ENCODE results near the gene C1orf167.
"Not testable (repeated sequence)": the region's sequence is repeated elsewhere in the genome, so short reads cannot be mapped to it uniquely, and the experiment has no call there.

The C1orf167 gene

DNA sequence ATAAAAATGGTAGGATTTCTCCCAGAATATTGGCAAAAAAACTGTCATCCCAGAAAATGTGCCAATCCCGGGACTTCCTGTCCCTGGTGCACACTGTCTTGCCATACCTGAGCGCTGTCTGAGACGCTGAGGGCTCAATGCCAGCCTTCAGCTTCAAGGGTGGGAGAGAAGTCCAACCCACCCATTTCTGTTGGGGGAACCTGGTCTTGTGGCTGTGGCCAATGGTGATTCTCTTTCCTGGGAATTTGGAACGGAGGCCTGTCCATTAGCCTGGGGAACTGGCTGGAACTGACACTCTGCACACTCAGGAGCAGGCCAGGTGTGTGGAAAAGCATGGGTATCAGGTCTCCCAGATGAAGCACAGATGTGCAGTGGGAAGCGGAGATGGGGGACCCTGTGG lies 37.1 kb downstream of the C1orf167 start:
- Histone ChIP-seq H3K27me3 (ENCODE audit: control insufficient read depth in 1 of 2, insufficient read depth in 2 of 2, low read length in 2 of 2) (no peaks in the 10 kb centered on the region), H3K4me3 (ENCODE audit: low read depth in 1 of 2, low read length in 2 of 2) (no peak overlapping the region), H3K9ac (ENCODE audit: low read length) (no peak overlapping the region), H3K9me3 (ENCODE audit: low read length) (no peaks in the 10 kb centered on the region), H3K4me1 (ENCODE audit: insufficient read depth, low read length) (peaks cover 17% of the 10 kb centered on the region), H3K36me3 (ENCODE audit: insufficient read depth, low read length) (peaks cover 53% of the 10 kb centered on the region), H3K27ac (ENCODE audit: low read depth, low read length) (no peak overlapping the region)

DNA sequence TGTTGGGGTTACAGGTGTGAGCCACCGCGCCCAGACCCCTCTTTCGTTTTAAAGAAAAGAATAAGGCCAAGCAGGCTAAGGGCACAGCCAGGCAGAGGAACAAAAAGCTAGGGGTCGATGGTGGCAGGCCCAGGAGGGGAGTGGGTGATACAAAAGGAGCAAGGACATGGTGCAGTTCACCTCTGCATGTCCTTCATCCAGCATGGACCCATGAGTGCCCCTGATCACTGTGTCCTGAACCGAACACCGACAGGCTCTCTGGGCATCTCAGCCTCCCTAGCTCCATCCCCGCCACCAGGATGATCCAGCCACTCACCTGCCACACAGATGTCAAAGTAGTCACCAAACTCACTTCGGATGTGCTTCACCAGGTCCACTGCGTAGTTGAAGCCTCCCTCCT lies 37.9 kb downstream of the C1orf167 start:
- Histone ChIP-seq H3K27me3 (ENCODE audit: control insufficient read depth in 1 of 2, insufficient read depth in 2 of 2, low read length in 2 of 2) (no peaks in the 10 kb centered on the region), H3K4me3 (ENCODE audit: low read depth in 1 of 2, low read length in 2 of 2) (no peak overlapping the region), H3K9me3 (ENCODE audit: low read length) (no peaks in the 10 kb centered on the region), H3K4me1 (ENCODE audit: insufficient read depth, low read length) (peaks cover 25% of the 10 kb centered on the region), H3K27ac (ENCODE audit: low read depth, low read length) (no peak overlapping the region), H3K36me3 (ENCODE audit: insufficient read depth, low read length) (peaks cover 46% of the 10 kb centered on the region), H3K9ac (ENCODE audit: low read length) (no peak overlapping the region)

DNA sequence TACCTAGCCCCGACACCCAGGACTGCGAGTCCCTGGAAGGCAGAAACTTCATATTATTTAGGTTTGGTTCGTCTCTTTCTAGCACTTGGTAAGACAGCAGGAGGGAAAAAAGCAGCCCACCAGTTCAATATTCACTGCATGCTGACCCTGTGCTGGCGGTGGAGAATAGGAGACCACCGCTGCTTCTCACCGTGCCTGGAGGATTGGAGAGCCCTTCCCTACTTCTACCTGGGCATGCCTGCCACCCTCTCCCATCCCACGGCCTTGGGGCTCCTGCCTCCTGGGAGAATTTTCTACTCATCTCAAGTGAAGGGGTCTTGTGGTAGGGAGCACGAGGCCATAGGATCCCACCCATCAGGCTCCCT lies 38.4 kb downstream of the C1orf167 start:
- Histone ChIP-seq H3K4me3 (ENCODE audit: low read depth in 1 of 2, low read length in 2 of 2) (no peak overlapping the region), H3K9ac (ENCODE audit: low read length) (no peak overlapping the region), H3K27me3 (ENCODE audit: control insufficient read depth in 1 of 2, insufficient read depth in 2 of 2, low read length in 2 of 2) (no peaks in the 10 kb centered on the region), H3K9me3 (ENCODE audit: low read length) (no peaks in the 10 kb centered on the region), H3K36me3 (ENCODE audit: insufficient read depth, low read length) (peaks cover 41% of the 10 kb centered on the region), H3K4me1 (ENCODE audit: insufficient read depth, low read length) (peaks cover 28% of the 10 kb centered on the region), H3K27ac (ENCODE audit: low read depth, low read length) (no peak overlapping the region)

DNA sequence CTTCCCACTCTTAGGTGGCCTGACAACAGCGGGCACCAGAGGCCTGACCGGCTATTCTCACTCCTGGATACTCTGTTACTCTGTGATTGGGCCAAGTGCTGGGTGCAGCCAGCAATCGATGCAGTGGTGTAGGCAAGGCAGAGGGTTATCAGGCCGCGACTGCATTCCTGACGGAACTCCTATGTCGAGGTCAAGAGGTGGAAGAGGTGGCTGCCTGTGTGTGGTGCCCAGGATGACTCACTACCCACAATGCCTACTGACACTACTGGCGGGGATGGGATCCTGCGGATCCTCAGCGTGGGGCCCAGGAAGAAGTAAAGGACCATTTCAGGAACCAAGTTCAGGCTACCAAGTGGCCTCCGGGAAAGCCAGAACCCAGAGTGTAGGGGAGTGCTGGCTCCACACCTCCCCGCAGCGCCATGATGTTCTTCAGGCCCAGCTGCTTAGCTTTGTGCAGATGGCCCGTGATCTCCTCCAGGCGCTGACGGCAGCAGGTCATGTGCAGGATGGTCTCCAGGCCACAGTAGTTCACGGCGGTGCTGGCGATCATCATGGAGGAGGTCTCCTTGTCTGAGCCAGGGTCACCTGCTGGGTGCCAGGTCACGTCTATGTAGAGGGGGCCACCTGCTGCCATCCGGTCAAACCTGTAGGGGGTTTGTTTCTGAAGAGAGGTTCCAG lies 38.9 kb downstream of the C1orf167 start:
- Histone ChIP-seq H3K9ac (ENCODE audit: low read length) (no peak overlapping the region), H3K4me1 (ENCODE audit: insufficient read depth, low read length) (peaks cover 28% of the 10 kb centered on the region), H3K36me3 (ENCODE audit: insufficient read depth, low read length) (peaks cover 36% of the 10 kb centered on the region), H3K9me3 (ENCODE audit: low read length) (no peaks in the 10 kb centered on the region), H3K4me3 (ENCODE audit: low read depth in 1 of 2, low read length in 2 of 2) (no peak overlapping the region), H3K27me3 (ENCODE audit: control insufficient read depth in 1 of 2, insufficient read depth in 2 of 2, low read length in 2 of 2) (no peaks in the 10 kb centered on the region), H3K27ac (ENCODE audit: low read depth, low read length) (no peak overlapping the region)

DNA sequence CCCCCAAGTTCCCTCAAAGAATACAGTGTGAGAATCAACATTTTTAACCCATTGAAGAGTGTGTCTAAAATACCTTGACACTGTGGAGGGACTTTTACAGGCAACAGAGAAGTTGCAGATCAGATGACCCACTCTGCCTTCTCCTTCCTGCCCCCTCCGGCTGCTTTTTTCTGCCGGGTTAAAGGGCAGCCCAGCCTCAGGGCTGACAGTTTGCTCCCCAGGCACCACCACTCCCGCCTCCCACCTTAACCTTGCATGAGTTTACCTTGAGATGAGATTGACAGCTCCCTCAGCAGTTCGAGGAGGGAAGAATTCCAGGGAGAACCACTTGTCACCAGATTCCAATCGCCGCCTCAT lies 40.6 kb downstream of the C1orf167 start:
- peak overlapping the region; percentile 93 for H3K27ac ChIP-seq (ENCODE audit: low read depth, low read length)
- no peaks in the 10 kb centered on the region for H3K27me3 ChIP-seq (ENCODE audit: control insufficient read depth in 1 of 2, insufficient read depth in 2 of 2, low read length in 2 of 2)
- peaks cover 39% of the 10 kb centered on the region for H3K4me1 ChIP-seq (ENCODE audit: insufficient read depth, low read length)
- H3K4me3 ChIP-seq (ENCODE audit: low read depth in 1 of 2, low read length in 2 of 2): peak overlapping the region; percentile 60 to 72
- no peaks in the 10 kb centered on the region for H3K9me3 ChIP-seq (ENCODE audit: low read length)
- H3K9ac ChIP-seq (ENCODE audit: low read length): peak overlapping the region; percentile 34
- H3K36me3 ChIP-seq (ENCODE audit: insufficient read depth, low read length): peaks cover 26% of the 10 kb centered on the region

DNA sequence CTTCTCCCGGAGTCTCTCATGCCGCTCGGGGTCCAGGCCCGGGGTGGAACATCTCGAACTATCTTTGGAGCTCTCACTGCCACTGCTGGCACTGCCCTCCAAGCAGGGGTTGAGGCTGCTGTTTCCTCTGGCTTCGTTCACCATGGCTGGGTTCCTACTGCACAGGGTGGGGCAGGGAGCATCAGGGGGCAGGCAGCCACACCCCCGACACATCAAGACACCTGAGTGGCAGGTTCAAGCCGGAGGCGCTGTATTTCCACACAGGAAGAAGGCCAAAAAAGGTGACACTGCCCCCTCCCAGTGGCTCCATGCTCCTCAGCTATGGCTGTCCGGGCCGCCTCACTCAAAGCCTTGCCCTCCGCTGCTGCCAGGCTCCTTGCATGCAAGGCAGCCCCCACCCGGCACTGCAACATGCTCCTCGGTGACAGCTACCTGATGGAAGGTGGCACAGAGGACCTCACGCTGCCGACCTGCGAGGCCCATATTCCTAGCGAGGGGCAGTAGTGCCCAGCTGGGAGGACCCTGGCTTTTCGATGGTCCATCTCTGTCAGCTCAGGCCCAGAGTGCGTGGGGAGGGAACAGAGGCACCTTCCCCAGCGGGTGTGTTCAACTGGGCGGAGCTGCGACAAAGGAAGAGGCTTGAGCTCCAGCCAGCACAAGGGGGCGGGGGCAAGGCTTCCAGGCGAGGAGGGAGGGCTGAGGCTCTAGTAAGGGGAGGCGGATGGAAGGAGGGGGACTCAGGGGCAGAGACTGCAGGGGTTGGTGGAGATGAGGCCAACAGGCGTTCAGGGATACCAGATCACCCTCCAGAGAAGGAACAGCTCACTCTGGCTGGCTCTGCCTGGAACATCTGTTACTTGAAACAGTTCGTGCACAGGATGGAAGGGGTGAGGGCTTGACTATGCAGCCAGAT lies 41.2 kb downstream of the C1orf167 start:
- Histone ChIP-seq H3K4me3 (ENCODE audit: low read depth in 1 of 2, low read length in 2 of 2) (peak overlapping the region; percentile 60 to 72), H3K9me3 (ENCODE audit: low read length) (no peaks in the 10 kb centered on the region), H3K9ac (ENCODE audit: low read length) (peak overlapping the region; percentile 34), H3K27me3 (ENCODE audit: control insufficient read depth in 1 of 2, insufficient read depth in 2 of 2, low read length in 2 of 2) (no peaks in the 10 kb centered on the region), H3K4me1 (ENCODE audit: insufficient read depth, low read length) (peaks cover 41% of the 10 kb centered on the region), H3K36me3 (ENCODE audit: insufficient read depth, low read length) (peaks cover 26% of the 10 kb centered on the region), H3K27ac (ENCODE audit: low read depth, low read length) (peak overlapping the region; percentile 93)

DNA sequence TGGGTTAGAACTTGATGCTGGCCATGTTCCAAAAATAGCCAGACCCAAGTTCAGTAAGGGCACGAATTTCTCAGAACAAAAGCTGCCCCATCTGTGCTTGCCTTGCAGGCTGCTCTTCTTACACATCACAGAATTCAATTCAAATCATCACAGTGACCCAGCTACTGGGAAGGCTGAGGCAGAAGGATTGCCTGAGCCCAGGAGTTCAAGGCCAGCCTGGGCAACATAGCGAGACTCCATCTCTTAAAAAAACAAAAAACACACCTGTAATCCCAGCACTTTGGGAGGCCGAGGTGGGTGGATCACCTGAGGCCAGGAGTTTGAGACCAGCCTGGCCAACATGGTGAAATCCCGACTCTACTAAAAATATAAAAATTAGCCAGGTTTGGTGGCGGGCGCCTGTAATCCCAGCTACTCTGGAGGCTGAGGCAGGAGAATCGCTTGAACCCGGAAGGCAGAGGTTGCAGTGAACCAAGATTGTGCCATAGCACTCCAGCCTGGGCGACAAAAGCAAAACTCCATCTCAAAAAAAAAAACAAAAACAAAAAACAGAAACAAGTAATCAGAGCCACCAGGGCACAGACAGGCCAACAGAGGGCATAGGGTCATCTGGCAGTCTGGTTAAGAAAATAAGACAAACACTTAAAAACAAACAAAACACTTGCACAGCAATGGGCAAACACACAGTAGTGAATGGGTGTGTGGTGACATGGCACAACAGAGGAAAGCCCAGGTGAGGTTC lies 42.1 kb downstream of the C1orf167 start:
- H3K36me3 ChIP-seq (ENCODE audit: insufficient read depth, low read length): peaks cover 21% of the 10 kb centered on the region
- H3K27ac ChIP-seq (ENCODE audit: low read depth, low read length): peak overlapping the region; percentile 93
- H3K9me3 ChIP-seq (ENCODE audit: low read length); H3K27me3 ChIP-seq (ENCODE audit: control insufficient read depth in 1 of 2, insufficient read depth in 2 of 2, low read length in 2 of 2): not testable (repeated sequence)
- peak overlapping the region; percentile 72 to 98 for H3K4me3 ChIP-seq (ENCODE audit: low read depth in 1 of 2, low read length in 2 of 2)
- H3K4me1 ChIP-seq (ENCODE audit: insufficient read depth, low read length): peaks cover 41% of the 10 kb centered on the region
- H3K9ac ChIP-seq (ENCODE audit: low read length): peak overlapping the region; percentile 95

DNA sequence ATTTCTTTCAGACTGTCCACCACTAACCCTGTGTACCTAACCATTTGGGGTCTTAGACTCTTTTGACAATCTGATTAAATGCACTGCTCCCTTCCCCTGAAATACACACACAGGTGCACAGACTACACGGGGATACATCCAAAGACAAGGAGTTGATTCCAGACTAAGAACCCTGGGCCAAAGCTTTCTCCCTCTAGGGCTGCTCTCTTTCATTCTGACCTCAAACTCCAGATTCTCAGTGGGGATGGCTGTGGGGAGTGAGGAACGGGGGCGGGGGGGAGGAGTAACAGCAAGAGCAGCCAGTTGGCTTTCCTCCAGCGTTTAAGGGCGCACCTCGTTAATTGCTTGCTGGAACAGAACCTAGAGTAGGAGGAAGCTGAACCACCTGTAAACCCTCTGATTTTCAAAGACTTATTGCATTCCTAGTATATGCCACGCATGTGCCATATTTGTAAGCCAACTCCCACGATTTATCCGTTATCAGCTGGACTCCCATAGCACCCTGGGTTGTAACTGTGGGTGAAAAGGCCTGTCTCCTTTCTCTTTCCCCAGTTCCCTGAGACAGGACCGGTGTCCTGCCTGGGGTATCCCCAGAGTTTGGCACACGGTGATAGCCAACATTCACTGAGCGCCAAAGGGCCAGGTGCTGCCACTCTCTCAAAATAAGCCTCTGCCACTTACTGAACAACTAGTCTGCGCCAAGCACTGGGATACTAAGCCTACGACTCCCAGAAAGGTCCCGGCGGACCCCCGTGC lies 42.9 kb downstream of the C1orf167 start:
- Histone ChIP-seq H3K27ac (ENCODE audit: low read depth, low read length) (peak overlapping the region; percentile 93), H3K36me3 (ENCODE audit: insufficient read depth, low read length) (peaks cover 22% of the 10 kb centered on the region), H3K4me1 (ENCODE audit: insufficient read depth, low read length) (peaks cover 41% of the 10 kb centered on the region), H3K4me3 (ENCODE audit: low read depth in 1 of 2, low read length in 2 of 2) (peak overlapping the region; percentile 97 to 98), H3K9ac (ENCODE audit: low read length) (peak overlapping the region; percentile 95), H3K9me3 (ENCODE audit: low read length) (no peaks in the 10 kb centered on the region), H3K27me3 (ENCODE audit: control insufficient read depth in 1 of 2, insufficient read depth in 2 of 2, low read length in 2 of 2) (no peaks in the 10 kb centered on the region)

DNA sequence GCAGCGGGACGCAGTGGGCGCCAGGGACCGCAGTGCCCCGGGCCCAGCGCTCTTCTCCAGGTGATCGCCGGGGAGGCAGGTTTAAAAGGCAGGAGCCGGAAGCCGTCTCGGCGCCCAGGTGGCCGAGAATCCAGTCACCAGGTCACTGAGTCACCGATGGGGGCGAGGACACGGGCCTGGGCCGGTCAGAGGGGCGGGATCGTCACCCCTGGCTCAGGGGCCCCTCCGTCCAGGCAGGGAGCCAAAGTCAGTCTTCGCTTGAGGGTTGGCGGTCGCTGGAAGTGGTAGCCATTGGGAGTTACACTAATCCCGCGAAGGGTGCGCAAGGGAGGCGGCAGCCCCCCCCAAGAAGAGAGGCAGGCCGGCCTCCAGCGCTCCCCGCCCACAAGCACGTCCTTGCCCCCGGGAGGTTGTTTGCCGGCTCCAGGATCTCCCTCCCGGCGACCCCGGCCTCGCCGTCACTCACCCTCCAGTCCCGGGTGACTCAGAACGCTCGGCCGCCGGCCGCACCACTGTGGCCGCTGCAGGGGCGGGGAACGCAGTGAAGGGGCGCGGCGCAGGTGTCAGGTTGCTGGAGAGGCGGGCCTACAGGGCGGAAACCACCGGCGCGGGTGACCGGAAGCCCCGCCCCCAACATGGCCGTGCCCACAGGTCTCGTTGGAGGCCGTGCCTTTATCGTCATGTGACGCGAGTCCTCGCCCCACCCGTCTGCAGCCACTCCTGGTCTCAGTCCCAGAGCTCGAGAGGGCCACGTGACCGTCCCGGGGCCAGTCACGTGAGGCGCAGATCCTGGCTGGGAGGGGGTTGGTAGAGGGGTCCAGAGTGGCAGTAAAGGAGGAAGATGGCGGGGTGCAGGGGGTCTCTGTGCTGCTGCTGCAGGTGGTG lies 43.7 kb downstream of the C1orf167 start, which contains the start of the genes CLCN6 and MTHFR:
Gene CLCN6, plus strand, starts transcription at position 770 of the 885 bp plus-strand sequence. Its CDS starts 72 bp downstream, at position 842.
Gene MTHFR, minus strand, starts transcription at position 543 of the 885 bp plus-strand sequence. CDS start 2,848 bp downstream, outside the sequence.
- Histone ChIP-seq H3K4me1 (ENCODE audit: insufficient read depth, low read length) (peaks cover 41% of the 10 kb centered on the region), H3K27me3 (ENCODE audit: control insufficient read depth in 1 of 2, insufficient read depth in 2 of 2, low read length in 2 of 2) (no peaks in the 10 kb centered on the region), H3K9me3 (ENCODE audit: low read length) (no peaks in the 10 kb centered on the region), H3K36me3 (ENCODE audit: insufficient read depth, low read length) (peaks cover 13% of the 10 kb centered on the region), H3K4me3 (ENCODE audit: low read depth in 1 of 2, low read length in 2 of 2) (peak within 1 kb of the TSS; percentile 97 to 98), H3K9ac (ENCODE audit: low read length) (peak within 1 kb of the TSS; percentile 95), H3K27ac (ENCODE audit: low read depth, low read length) (peak within 1 kb of the TSS; percentile 93)

DNA sequence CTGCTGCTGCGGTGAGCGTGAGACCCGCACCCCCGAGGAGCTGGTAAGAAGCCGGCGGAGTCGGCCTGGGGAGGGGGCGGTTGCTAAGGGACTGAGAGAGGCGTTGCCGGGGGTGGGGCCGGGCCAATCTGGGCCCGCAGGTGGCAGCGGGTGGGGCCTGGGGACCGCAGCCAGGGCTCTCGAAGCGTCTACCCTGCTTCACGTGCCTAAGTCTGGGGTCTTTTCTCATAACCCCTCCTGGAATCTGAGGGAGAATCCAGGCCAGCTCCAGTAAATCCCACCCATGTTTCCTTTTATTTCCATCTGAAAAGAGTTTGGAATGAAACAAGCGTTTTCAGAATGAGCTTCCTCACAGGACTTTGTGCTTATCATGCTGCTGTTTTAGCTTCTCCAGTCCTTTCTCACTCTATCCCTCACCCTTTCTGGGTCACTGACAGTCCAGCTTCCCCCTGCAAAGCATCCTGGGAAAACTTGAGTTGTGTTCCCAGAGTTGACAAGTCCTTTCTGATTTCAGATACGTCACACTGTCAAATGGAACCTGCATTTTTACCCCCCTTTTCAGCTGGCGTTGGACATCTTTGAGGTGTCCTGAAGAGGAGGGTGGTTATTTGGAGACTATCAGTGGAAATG lies 44.4 kb downstream of the C1orf167 start:
- H3K27me3 ChIP-seq (ENCODE audit: control insufficient read depth in 1 of 2, insufficient read depth in 2 of 2, low read length in 2 of 2): no peaks in the 10 kb centered on the region
- H3K36me3 ChIP-seq (ENCODE audit: insufficient read depth, low read length): peaks cover 6% of the 10 kb centered on the region
- peak overlapping the region; percentile 97 to 98 for H3K4me3 ChIP-seq (ENCODE audit: low read depth in 1 of 2, low read length in 2 of 2)
- H3K4me1 ChIP-seq (ENCODE audit: insufficient read depth, low read length): peaks cover 41% of the 10 kb centered on the region
- peak overlapping the region; percentile 72 for H3K9ac ChIP-seq (ENCODE audit: low read length)
- H3K9me3 ChIP-seq (ENCODE audit: low read length): no peaks in the 10 kb centered on the region
- H3K27ac ChIP-seq (ENCODE audit: low read depth, low read length): peak overlapping the region; percentile 83
